H9 (cell line): ENCODE measurements around the gene GALNT2. TPM values are rescaled to one million over a fixed set of nuclear protein-coding genes. Genes with fewer than 3 reads are reported as not detected.

Experiments
- DNase-seq: peaks from one replicate; pipeline ENCODE4 v3.0.0-alpha.2; 2017
- H2AFZ ChIP-seq: one replicate; pipeline ENCODE4 v1.6.1; 2013; ENCODE audit warnings: mild to moderate bottlenecking, low read length, control low read depth, moderate library complexity
- H2AK5ac ChIP-seq: 2 replicates; pipeline ENCODE4 v1.6.1; 2013; ENCODE audit warnings: low read length, control low read depth, mixed read lengths; ENCODE audit not compliant: insufficient read length
- H2BK120ac ChIP-seq: one replicate; pipeline ENCODE4 v1.6.1; 2013; ENCODE audit warnings: low read depth, mild to moderate bottlenecking, low read length, control low read depth, inconsistent platforms; ENCODE audit not compliant: poor library complexity, severe bottlenecking
- H2BK12ac ChIP-seq: 2 replicates; pipeline ENCODE4 v1.6.1; 2013; ENCODE audit warnings: low read length, control low read depth, mixed read lengths, low read depth; ENCODE audit not compliant: insufficient read length
- H2BK15ac ChIP-seq: 2 replicates; pipeline ENCODE4 v1.6.1; 2013; ENCODE audit warnings: low read depth, low read length, control low read depth
- H2BK20ac ChIP-seq: one replicate; pipeline ENCODE4 v1.6.1; 2013; ENCODE audit warnings: low read depth, mild to moderate bottlenecking, low read length, control low read depth, inconsistent platforms; ENCODE audit not compliant: poor library complexity, severe bottlenecking
- H2BK5ac ChIP-seq: 2 replicates; pipeline ENCODE4 v1.6.1; 2013; ENCODE audit warnings: low read length, control low read depth, mixed read lengths; ENCODE audit not compliant: insufficient read length
- H3K14ac ChIP-seq: 2 replicates; pipeline ENCODE4 v1.6.1; 2013; ENCODE audit warnings: low read length, control low read depth; ENCODE audit not compliant: insufficient read depth
- H3K18ac ChIP-seq: 2 replicates; pipeline ENCODE4 v1.6.1; 2013; ENCODE audit warnings: low read depth, mild to moderate bottlenecking, mixed read lengths, low read length, control low read depth; ENCODE audit not compliant: insufficient read length
- H3K23ac ChIP-seq: 2 replicates; pipeline ENCODE4 v1.6.1; 2013; ENCODE audit warnings: low read length, control low read depth, mixed read lengths, low read depth; ENCODE audit not compliant: insufficient read length
- H3K23me2 ChIP-seq: 2 replicates; pipeline ENCODE4 v1.6.1; 2013; ENCODE audit warnings: low read depth, mild to moderate bottlenecking, mixed read lengths, low read length, control low read depth; ENCODE audit not compliant: insufficient read length, poor library complexity, severe bottlenecking
- H3K27ac ChIP-seq: 2 replicates; pipeline ENCODE4 v1.5.1; 2013; ENCODE audit warnings: low read length, control low read depth, mixed read lengths, low read depth; ENCODE audit not compliant: insufficient read length
- H3K27me3 ChIP-seq: 2 replicates; pipeline ENCODE4 v1.6.1; 2013; ENCODE audit warnings: low read length, control low read depth, inconsistent platforms; ENCODE audit not compliant: insufficient read depth
- H3K4ac ChIP-seq: 2 replicates; pipeline ENCODE4 v1.6.1; 2013; ENCODE audit warnings: low read depth, mild to moderate bottlenecking, control low read depth, inconsistent platforms, low read length, moderate library complexity
- H3K4me1 ChIP-seq: 2 replicates; pipeline ENCODE4 v1.6.1; 2013; ENCODE audit warnings: low read length, control low read depth, inconsistent platforms; ENCODE audit not compliant: insufficient read depth
- H3K4me2 ChIP-seq: 2 replicates; pipeline ENCODE4 v1.6.1; 2013; ENCODE audit warnings: low read length, control low read depth, mixed read lengths; ENCODE audit not compliant: insufficient read length, insufficient read depth
- H3K56ac ChIP-seq: 2 replicates; pipeline ENCODE4 v1.6.1; 2013; ENCODE audit warnings: low read depth, mild to moderate bottlenecking, mixed read lengths, low read length, control low read depth; ENCODE audit not compliant: insufficient read length
- H3K79me1 ChIP-seq: 2 replicates; pipeline ENCODE4 v1.6.1; 2013; ENCODE audit warnings: low read depth, mild to moderate bottlenecking, moderate library complexity, low read length, control low read depth, inconsistent platforms; ENCODE audit not compliant: insufficient read depth, poor library complexity, severe bottlenecking
- H3K79me2 ChIP-seq: 2 replicates; pipeline ENCODE4 v1.6.1; 2013; ENCODE audit warnings: low read length, control low read depth, inconsistent platforms; ENCODE audit not compliant: insufficient read depth
- H3K9ac ChIP-seq: 2 replicates; pipeline ENCODE4 v1.6.1; 2013; ENCODE audit warnings: low read length, control low read depth, mixed read lengths; ENCODE audit not compliant: insufficient read length; ENCODE audit errors: extremely low read depth
- H3K9me3 ChIP-seq: one replicate; pipeline ENCODE4 v1.6.1; 2013; ENCODE audit warnings: low read depth, low read length, inconsistent platforms; ENCODE audit not compliant: control insufficient read depth
- H3T11ph ChIP-seq: one replicate; pipeline ENCODE4 v1.6.1; 2013; ENCODE audit warnings: mild to moderate bottlenecking, low read length, control low read depth, inconsistent platforms
- H4K20me1 ChIP-seq: one replicate; pipeline ENCODE4 v1.6.1; 2013; ENCODE audit not compliant: control insufficient read depth, insufficient read length, insufficient read depth
- H4K5ac ChIP-seq: 2 replicates; pipeline ENCODE4 v1.6.1; 2013; ENCODE audit warnings: low read depth, mild to moderate bottlenecking, mixed read lengths, low read length, control low read depth; ENCODE audit not compliant: insufficient read length
- H4K8ac ChIP-seq: replicated peaks from 2 replicates; pipeline ENCODE4 v1.6.1; 2013; ENCODE audit warnings: low read length, control low read depth, mixed read lengths, low read depth; ENCODE audit not compliant: insufficient read length
- H4K91ac ChIP-seq: 2 replicates; pipeline ENCODE4 v1.6.1; 2013; ENCODE audit warnings: low read depth, mild to moderate bottlenecking, moderate library complexity, mixed read lengths, low read length, control low read depth; ENCODE audit not compliant: insufficient read length
- H3K27ac Mint-ChIP-seq, 3 experiments: 2 replicates in 2 of 3; 3 replicates in 1 of 3; pipeline ENCODE4 v1.8.0; 2020 to 2021; ENCODE audit warnings: mixed read lengths in 3 of 3, mild to moderate bottlenecking in 1 of 3, moderate library complexity in 1 of 3
- H3K27me3 Mint-ChIP-seq: 2 replicates; pipeline ENCODE4 v1.8.0; 2021; ENCODE audit warnings: low read depth, mild to moderate bottlenecking, moderate library complexity, mixed read lengths
- H3K36me3 Mint-ChIP-seq, 3 experiments: 2 replicates in 2 of 3; 3 replicates in 1 of 3; pipeline ENCODE4 v1.8.0; 2020 to 2021; ENCODE audit warnings: low read depth in 3 of 3, mixed read lengths in 3 of 3; ENCODE audit not compliant: insufficient read depth in 1 of 3
- H3K4me1 Mint-ChIP-seq, 2 experiments: 2 replicates each; pipeline ENCODE4 v1.8.0; 2020; ENCODE audit warnings: mixed read lengths in 2 of 2
- H3K4me3 Mint-ChIP-seq, 2 experiments: 2 replicates in 1 of 2; 3 replicates in 1 of 2; pipeline ENCODE4 v1.8.0; 2020 to 2021; ENCODE audit warnings: mild to moderate bottlenecking in 2 of 2, mixed read lengths in 2 of 2, moderate library complexity in 1 of 2
- H3K9me3 Mint-ChIP-seq, 2 experiments: 2 replicates in 1 of 2; 3 replicates in 1 of 2; pipeline ENCODE4 v1.8.0; 2020; ENCODE audit warnings: mild to moderate bottlenecking in 2 of 2, mixed read lengths in 2 of 2, moderate library complexity in 1 of 2
- WGBS: extraction: QIAGEN DNeasy Blood & Tissue Kit; methylation state at CpG from one replicate; pipeline ENCODE4 v1.1.7; 2013; ENCODE audit warnings: missing lambda C conversion rate, low lambda C conversion rate, mixed read lengths; ENCODE audit not compliant: insufficient read length; ENCODE audit errors: extremely low coverage; 5-methylcytosine and 5-hydroxymethylcytosine counted together
- total RNA-seq: library from RNA; stranded (reverse); gene quantifications from 2 replicates; pipeline ENCODE4 v1.2.1, GENCODE V29; 2021
- TF ChIP-seq, protein P1 (sequence below): fragments of 200-600 bp; sonication (generic); conservative IDR thresholded peaks from 3 replicates; pipeline ENCODE4 v1.8.0; 2021; ENCODE audit warnings: antibody characterized with exemption, mild to moderate bottlenecking

The GALNT2 gene
- total RNA-seq, 1 experiment from 2014 or later = 57.6 TPM

DNA sequence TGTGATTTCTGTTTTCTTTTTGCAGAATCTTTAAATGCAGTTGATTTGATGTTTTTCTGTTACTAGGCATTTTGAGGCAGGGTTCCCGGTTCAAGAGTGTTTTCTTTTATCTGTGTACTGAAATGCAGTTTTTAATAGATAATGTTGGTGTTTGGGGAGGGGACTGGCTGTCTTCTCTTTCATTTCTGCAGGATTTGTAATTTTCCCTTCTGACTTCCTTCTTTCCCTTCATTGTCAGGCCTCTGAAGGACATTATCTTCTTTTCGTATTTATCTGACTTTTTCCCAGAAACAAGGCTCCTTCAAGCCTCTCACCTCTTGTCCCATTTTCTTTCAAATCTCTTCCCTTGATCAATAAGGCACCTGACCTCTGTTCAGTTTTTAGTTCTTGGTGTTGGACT, 1.5 kb upstream of the GALNT2 start:
- Mint-ChIP-seq H3K27ac (no peak overlapping the region), H3K36me3 (peaks cover 0 to 17% (median 0%) of the 10 kb centered on the region in 3 experiments; a peak in 4 of 7 replicates), H3K9me3 (peaks cover 16 to 18% of the 10 kb centered on the region in 2 experiments), H3K4me3 (peak overlapping the region in 1 of 2 experiments; percentile 88; a peak in 1 of 5 replicates), H3K4me1 (peaks cover 23 to 27% of the 10 kb centered on the region in 2 experiments), H3K27me3 (peaks cover 13% of the 10 kb centered on the region)
- H3K27ac ChIP-seq = no peak overlapping the region
- peaks cover 6% of the 10 kb centered on the region for H3K4me1 ChIP-seq
- no peak overlapping the region for H4K8ac ChIP-seq
- no peak overlapping the region for H3K9ac ChIP-seq
- H3K14ac ChIP-seq = no peak overlapping the region
- H3K27me3 ChIP-seq = peaks cover 5% of the 10 kb centered on the region; the same call in 1 of the 2 replicates
- H2BK120ac ChIP-seq = no peak overlapping the region
- no peak overlapping the region for H3K4me2 ChIP-seq
- no peak overlapping the region for H2BK5ac ChIP-seq
- TF ChIP-seq, protein P1, sequence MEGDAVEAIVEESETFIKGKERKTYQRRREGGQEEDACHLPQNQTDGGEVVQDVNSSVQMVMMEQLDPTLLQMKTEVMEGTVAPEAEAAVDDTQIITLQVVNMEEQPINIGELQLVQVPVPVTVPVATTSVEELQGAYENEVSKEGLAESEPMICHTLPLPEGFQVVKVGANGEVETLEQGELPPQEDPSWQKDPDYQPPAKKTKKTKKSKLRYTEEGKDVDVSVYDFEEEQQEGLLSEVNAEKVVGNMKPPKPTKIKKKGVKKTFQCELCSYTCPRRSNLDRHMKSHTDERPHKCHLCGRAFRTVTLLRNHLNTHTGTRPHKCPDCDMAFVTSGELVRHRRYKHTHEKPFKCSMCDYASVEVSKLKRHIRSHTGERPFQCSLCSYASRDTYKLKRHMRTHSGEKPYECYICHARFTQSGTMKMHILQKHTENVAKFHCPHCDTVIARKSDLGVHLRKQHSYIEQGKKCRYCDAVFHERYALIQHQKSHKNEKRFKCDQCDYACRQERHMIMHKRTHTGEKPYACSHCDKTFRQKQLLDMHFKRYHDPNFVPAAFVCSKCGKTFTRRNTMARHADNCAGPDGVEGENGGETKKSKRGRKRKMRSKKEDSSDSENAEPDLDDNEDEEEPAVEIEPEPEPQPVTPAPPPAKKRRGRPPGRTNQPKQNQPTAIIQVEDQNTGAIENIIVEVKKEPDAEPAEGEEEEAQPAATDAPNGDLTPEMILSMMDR = no peak
- H3K79me1 ChIP-seq = no peaks in the 10 kb centered on the region
- DNase-seq = no peak
- H3K23ac ChIP-seq = no peak overlapping the region
- H3K23me2 ChIP-seq = peaks cover 18% of the 10 kb centered on the region
- no peak overlapping the region for H2BK20ac ChIP-seq
- no peak overlapping the region for H2AK5ac ChIP-seq
- H4K5ac ChIP-seq = no peak overlapping the region
- H3K18ac ChIP-seq = no peak overlapping the region
- no peak overlapping the region for H3K4ac ChIP-seq
- no peak overlapping the region for H4K91ac ChIP-seq
- no peaks in the 10 kb centered on the region for H3K9me3 ChIP-seq
- no peak overlapping the region for H2AFZ ChIP-seq
- peaks cover 11% of the 10 kb centered on the region; the same call in 1 of the 2 replicates for H3K79me2 ChIP-seq
- H2BK15ac ChIP-seq = no peak overlapping the region
- no peak overlapping the region for H3T11ph ChIP-seq
- no peaks in the 10 kb centered on the region for H4K20me1 ChIP-seq
- H2BK12ac ChIP-seq = no peak overlapping the region
- no peak overlapping the region for H3K56ac ChIP-seq
- no CpG with 5 or more reads among the region's 2 CpGs for WGBS
